ENCODE data around the gene SYT1. TPM values are rescaled to one million over a fixed set of nuclear protein-coding genes. Genes with fewer than 3 reads are reported as not detected.
A peak's percentile ranks its signal among the peaks of the same experiment; 100 is the strongest.

Gene SYT1
- polyA plus RNA-seq, 1 experiment: 6.8 TPM

DNA sequence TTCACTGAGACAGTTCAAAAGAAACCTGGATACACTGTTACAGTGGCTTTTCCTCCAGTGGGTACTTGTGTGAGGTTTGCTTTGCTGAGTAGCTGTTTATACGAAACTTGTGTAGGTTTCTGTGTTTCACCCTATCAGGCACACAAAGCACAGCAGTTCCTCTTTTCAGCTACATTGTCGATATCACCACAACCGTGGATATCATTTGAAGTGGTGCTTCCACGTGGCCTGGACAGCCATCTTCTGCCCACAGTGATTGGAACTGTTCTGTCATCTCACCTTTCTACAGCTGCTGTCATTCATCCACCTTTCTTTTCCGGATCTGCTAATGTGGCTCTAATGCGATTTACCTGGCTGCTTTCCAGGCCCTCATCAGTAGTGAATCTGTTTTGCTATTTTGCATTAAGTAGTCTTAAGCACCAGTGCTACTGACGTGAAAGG lies 368.8 kb downstream of the SYT1 start:
- ChIA-PET CTCF (no interaction called here), POLR2A (no interaction called here)
- DNase-seq (ENCODE audit: low read depth, low spot score): no peak
- H3K27ac ChIP-seq (ENCODE audit: low read depth, low read length): no peak overlapping the region
- H3K4me3 ChIP-seq (ENCODE audit: low read depth, low read length): no peak overlapping the region
- H3K9me3 ChIP-seq (ENCODE audit: control insufficient read depth, insufficient read depth, low read length): no peaks in the 10 kb centered on the region
- TF ChIP-seq, protein P1, sequence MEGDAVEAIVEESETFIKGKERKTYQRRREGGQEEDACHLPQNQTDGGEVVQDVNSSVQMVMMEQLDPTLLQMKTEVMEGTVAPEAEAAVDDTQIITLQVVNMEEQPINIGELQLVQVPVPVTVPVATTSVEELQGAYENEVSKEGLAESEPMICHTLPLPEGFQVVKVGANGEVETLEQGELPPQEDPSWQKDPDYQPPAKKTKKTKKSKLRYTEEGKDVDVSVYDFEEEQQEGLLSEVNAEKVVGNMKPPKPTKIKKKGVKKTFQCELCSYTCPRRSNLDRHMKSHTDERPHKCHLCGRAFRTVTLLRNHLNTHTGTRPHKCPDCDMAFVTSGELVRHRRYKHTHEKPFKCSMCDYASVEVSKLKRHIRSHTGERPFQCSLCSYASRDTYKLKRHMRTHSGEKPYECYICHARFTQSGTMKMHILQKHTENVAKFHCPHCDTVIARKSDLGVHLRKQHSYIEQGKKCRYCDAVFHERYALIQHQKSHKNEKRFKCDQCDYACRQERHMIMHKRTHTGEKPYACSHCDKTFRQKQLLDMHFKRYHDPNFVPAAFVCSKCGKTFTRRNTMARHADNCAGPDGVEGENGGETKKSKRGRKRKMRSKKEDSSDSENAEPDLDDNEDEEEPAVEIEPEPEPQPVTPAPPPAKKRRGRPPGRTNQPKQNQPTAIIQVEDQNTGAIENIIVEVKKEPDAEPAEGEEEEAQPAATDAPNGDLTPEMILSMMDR (IDR thresholded peaks at IDR 0.05; ENCODE audit: low read depth, low read length): no peak
- H3K27me3 ChIP-seq (ENCODE audit: control insufficient read depth, insufficient read depth, low read length): no peaks in the 10 kb centered on the region

DNA sequence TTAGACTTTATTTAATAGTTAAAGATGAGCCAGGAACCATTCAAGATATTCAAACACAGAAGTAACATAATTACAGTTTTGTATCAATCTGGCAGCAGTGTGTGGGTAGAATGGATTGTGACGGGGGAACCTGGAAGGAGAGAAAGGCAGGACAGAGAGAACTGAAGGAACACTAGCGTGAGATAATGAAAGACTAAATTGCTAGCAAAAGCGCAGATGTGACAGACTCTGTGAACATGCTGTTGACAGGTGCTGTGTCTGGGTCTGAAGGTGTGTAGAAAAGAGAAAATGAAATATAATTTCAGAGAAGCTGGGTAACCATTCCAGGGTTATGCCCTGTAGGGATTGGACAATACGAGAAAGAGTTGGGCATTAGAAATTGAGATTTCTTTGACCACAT lies 372.3 kb downstream of the SYT1 start:
- ChIA-PET POLR2A (no interaction called here), CTCF (no interaction called here)
- H3K27ac ChIP-seq (ENCODE audit: low read depth, low read length): no peak overlapping the region
- no peaks in the 10 kb centered on the region for H3K9me3 ChIP-seq (ENCODE audit: control insufficient read depth, insufficient read depth, low read length)
- no peak overlapping the region for H3K4me3 ChIP-seq (ENCODE audit: low read depth, low read length)
- DNase-seq (ENCODE audit: low read depth, low spot score): no peak
- TF ChIP-seq, protein P1 (IDR thresholded peaks at IDR 0.05; ENCODE audit: low read depth, low read length): no peak
- no peaks in the 10 kb centered on the region for H3K27me3 ChIP-seq (ENCODE audit: control insufficient read depth, insufficient read depth, low read length)

DNA sequence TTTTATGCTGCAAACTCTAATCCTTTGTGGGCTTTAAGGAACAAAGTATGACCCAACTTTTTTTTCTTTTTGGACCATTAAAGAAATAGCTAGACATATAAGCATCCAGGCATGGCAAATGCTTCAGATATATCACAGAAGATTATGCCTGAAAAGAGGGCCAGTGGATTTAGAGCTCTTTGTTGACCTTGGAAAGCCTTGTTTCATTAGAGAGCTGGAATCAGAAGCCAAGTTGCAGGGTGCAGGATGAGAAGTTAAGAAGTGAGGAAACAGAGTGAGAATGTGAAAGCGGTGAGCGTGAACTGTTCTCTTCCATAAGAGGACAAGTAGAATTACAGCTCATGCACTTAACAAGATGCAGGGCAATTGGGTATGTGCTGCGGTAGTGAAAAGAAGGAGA lies 373.7 kb downstream of the SYT1 start:
- no peaks in the 10 kb centered on the region for H3K9me3 ChIP-seq (ENCODE audit: control insufficient read depth, insufficient read depth, low read length)
- TF ChIP-seq, protein P1 (IDR thresholded peaks at IDR 0.05; ENCODE audit: low read depth, low read length): no peak
- H3K27me3 ChIP-seq (ENCODE audit: control insufficient read depth, insufficient read depth, low read length): no peaks in the 10 kb centered on the region
- CTCF ChIA-PET: no interaction called here
- POLR2A ChIA-PET: no interaction called here
- no peak overlapping the region for H3K27ac ChIP-seq (ENCODE audit: low read depth, low read length)
- DNase-seq (ENCODE audit: low read depth, low spot score): no peak
- H3K4me3 ChIP-seq (ENCODE audit: low read depth, low read length): no peak overlapping the region

DNA sequence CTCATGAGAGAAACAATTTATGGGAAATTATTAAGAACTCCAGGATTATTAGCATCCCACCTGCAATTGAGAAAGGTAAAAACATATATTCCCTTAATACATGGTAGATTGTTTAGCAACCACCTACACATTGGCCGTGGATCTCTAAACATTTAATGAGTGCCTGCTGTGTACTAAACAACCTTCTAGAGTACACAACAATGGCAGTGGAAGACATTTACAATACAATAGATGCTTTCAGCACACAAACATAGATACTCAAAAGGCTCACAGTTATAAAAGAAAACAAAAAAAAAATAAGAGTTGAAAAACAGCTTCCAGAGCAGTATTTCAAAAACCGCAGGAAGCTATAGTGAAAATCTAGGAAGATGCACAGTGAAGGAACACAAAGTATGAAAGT lies 382.9 kb downstream of the SYT1 start:
- ChIA-PET POLR2A (no interaction called here), CTCF (no interaction called here)
- Histone ChIP-seq H3K27me3 (ENCODE audit: control insufficient read depth, insufficient read depth, low read length) (no peaks in the 10 kb centered on the region), H3K4me3 (ENCODE audit: low read depth, low read length) (no peak overlapping the region), H3K9me3 (ENCODE audit: control insufficient read depth, insufficient read depth, low read length) (no peaks in the 10 kb centered on the region), H3K27ac (ENCODE audit: low read depth, low read length) (no peak overlapping the region)
- DNase-seq (ENCODE audit: low read depth, low spot score): no peak
- TF ChIP-seq, protein P1 (IDR thresholded peaks at IDR 0.05; ENCODE audit: low read depth, low read length): no peak

DNA sequence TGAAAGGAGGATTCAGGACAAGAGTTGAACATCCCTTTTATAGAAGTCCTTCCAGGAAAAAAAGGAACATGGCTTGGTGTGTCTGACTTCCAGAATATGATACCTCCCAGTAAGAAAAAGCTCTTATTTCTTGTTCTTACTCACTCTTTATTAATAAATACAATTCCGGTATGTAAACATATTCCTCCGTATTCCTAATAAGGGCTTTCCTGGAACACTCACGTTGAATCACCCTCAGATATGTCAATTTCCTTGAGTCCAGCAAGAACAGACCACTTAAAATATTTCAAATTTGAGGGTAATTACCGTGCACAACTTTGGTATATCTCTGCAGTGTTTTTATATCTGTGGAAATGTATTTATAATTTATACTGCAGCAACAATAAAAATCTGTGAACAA lies 385.6 kb downstream of the SYT1 start:
- H3K27me3 ChIP-seq (ENCODE audit: control insufficient read depth, insufficient read depth, low read length): no peaks in the 10 kb centered on the region
- ChIA-PET POLR2A (no interaction called here), CTCF (no interaction called here)
- no peak overlapping the region for H3K27ac ChIP-seq (ENCODE audit: low read depth, low read length)
- peaks cover 3% of the 10 kb centered on the region; the same call in 1 of the 2 replicates for H3K9me3 ChIP-seq (ENCODE audit: control insufficient read depth, insufficient read depth, low read length)
- DNase-seq (ENCODE audit: low read depth, low spot score): peak; percentile 23
- no peak overlapping the region for H3K4me3 ChIP-seq (ENCODE audit: low read depth, low read length)
- TF ChIP-seq, protein P1 (IDR thresholded peaks at IDR 0.05; ENCODE audit: low read depth, low read length): no peak
